ENCODE data around the gene RPTOR.
"Not testable (repeated sequence)": the region's sequence is repeated elsewhere in the genome, so short reads cannot be mapped to it uniquely, and the experiment has no call there.

RPTOR gene

DNA sequence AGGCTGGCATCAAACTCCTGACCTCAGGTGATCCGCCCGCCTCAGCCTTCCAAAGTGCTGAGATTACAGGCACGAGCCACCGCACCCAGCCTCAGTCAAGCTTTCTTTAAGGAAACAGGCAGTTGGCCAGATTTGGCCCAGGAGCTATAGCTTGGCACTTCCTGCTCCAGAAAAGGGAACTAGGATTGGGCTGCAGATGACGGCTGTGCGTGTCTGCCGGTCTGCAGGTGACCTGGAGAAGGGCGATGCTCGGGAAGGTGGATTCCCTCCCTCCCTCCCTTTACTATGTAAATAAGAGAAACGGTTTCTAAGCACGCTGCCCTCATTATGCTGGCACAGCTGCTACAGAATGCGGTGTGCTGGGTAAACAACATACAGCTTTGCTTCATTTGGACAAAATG, 215.9 kb downstream of the RPTOR start:
- Histone ChIP-seq H3K36me3 (ENCODE audit: control insufficient read depth in 1 of 2, insufficient read depth in 2 of 2, low read length in 2 of 2) (peaks cover 0 to 14% of the 10 kb centered on the region in 2 donors), H3K9me3 (ENCODE audit: control insufficient read depth in 1 of 2, low read length in 2 of 2) (no peaks in the 10 kb centered on the region), H3K4me3 (ENCODE audit: low read depth in 1 of 2, low read length in 2 of 2) (no peak overlapping the region), H3K9ac (ENCODE audit: low read depth in 1 of 2, low read length in 2 of 2) (no peak overlapping the region), H3K27me3 (ENCODE audit: control insufficient read depth in 1 of 2, insufficient read depth in 2 of 2, low read length in 2 of 2) (no peaks in the 10 kb centered on the region), H3K27ac (ENCODE audit: low read depth, low read length) (no peak overlapping the region), H3K4me1 (ENCODE audit: control insufficient read depth in 1 of 2, insufficient read depth in 2 of 2, low read length in 2 of 2) (peaks cover 9 to 17% of the 10 kb centered on the region in 2 donors)

DNA sequence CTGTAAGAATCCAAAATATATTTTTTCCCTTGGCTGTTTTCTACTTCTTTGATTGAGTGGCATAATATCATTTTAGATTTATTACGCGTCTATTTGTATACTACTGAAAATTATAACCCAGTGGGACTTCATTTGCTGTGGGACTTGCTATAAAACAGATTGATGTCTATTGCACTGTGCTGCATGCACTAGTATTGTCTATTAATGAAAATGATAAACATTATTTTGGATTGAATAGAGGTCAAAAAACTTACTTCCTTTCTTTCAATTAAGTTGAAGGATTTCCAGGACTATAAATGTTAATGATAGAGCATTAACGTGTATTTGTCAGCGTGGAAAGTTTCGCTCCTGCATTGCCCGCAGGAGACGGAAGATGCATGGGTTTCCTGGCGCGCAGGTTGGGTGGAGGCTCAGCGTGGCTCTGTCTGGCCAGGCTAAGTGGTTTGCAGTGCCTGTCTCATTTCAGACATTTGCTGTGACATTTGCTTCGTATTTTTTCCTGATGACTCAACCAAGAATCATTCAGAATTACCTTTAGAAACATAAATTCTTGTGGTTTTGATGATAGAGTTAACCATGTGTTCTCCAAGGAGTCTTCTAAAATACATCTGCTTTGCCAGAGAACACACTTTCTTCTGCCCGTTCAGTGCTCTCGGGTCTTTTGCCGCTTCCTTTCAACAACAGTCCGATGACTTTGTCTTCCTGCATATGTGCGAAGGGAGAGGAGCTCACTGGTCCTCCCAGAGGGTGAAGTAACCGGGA, 216.7 kb downstream of the RPTOR start:
- H3K36me3 ChIP-seq (ENCODE audit: control insufficient read depth in 1 of 2, insufficient read depth in 2 of 2, low read length in 2 of 2): peaks cover 0 to 8% of the 10 kb centered on the region in 2 donors
- H3K9ac ChIP-seq (ENCODE audit: low read depth in 1 of 2, low read length in 2 of 2): no peak overlapping the region
- no peak overlapping the region for H3K27ac ChIP-seq (ENCODE audit: low read depth, low read length)
- no peaks in the 10 kb centered on the region for H3K27me3 ChIP-seq (ENCODE audit: control insufficient read depth in 1 of 2, insufficient read depth in 2 of 2, low read length in 2 of 2)
- no peaks in the 10 kb centered on the region for H3K9me3 ChIP-seq (ENCODE audit: control insufficient read depth in 1 of 2, low read length in 2 of 2)
- no peak overlapping the region for H3K4me3 ChIP-seq (ENCODE audit: low read depth in 1 of 2, low read length in 2 of 2)
- peaks cover 9 to 17% of the 10 kb centered on the region in 2 donors for H3K4me1 ChIP-seq (ENCODE audit: control insufficient read depth in 1 of 2, insufficient read depth in 2 of 2, low read length in 2 of 2)

DNA sequence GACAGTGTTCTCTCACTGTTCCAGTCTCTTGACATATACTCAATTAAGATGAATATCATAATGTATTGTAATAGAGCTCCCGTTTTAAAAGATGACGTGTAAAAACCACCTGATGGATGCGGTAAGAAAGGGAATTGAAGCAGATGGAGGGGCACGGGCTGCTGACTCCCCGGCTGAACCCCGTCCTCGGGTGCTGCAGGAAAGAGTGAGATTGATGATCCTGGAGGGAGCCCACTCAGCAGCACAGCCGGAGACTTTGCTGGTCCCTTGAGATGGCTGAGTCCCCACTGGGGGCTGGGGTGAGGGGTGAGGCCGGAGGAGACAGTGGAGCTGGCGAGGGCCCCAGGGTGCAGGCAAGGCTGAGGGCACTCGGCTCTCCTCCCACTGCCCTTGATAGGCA, 217.4 kb downstream of the RPTOR start:
- Histone ChIP-seq H3K4me3 (ENCODE audit: low read depth in 1 of 2, low read length in 2 of 2) (no peak overlapping the region), H3K9me3 (ENCODE audit: control insufficient read depth in 1 of 2, low read length in 2 of 2) (no peaks in the 10 kb centered on the region), H3K4me1 (ENCODE audit: control insufficient read depth in 1 of 2, insufficient read depth in 2 of 2, low read length in 2 of 2) (peaks cover 9 to 17% of the 10 kb centered on the region in 2 donors), H3K27ac (ENCODE audit: low read depth, low read length) (no peak overlapping the region), H3K9ac (ENCODE audit: low read depth in 1 of 2, low read length in 2 of 2) (no peak overlapping the region), H3K27me3 (ENCODE audit: control insufficient read depth in 1 of 2, insufficient read depth in 2 of 2, low read length in 2 of 2) (no peaks in the 10 kb centered on the region), H3K36me3 (ENCODE audit: control insufficient read depth in 1 of 2, insufficient read depth in 2 of 2, low read length in 2 of 2) (peaks cover 0 to 2% of the 10 kb centered on the region in 2 donors)

DNA sequence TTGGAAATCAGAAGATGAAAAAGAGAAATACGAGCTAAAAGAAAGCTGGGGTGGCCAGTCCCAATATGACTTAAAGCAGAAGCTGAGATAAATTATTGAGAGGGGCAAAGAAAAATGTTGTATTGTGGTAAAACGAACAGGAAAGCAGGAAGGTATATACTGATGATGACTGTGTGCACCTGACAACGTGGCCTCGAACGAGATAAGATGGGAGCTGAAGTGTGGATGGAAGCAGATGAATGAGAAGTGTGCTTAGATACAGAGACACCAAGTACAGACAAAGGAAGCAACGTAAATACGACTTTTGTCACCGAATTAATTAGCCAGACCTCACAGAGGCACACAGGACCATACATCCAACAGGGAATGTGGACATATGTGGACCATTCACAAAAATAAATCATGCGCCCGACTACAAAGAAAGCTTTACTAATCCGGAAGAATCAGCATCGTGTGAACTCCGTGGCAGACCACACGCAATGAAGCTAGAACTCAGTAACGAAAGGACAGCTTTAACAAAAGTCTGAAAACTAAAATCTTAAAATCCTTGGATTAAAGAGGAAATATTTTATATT, 218.7 kb downstream of the RPTOR start:
- Histone ChIP-seq H3K4me1 (ENCODE audit: control insufficient read depth in 1 of 2, insufficient read depth in 2 of 2, low read length in 2 of 2) (peaks cover 9 to 17% of the 10 kb centered on the region in 2 donors), H3K27ac (ENCODE audit: low read depth, low read length) (no peak overlapping the region), H3K27me3 (ENCODE audit: control insufficient read depth in 1 of 2, insufficient read depth in 2 of 2, low read length in 2 of 2) (no peaks in the 10 kb centered on the region), H3K4me3 (ENCODE audit: low read depth in 1 of 2, low read length in 2 of 2) (no peak overlapping the region), H3K9me3 (ENCODE audit: control insufficient read depth in 1 of 2, low read length in 2 of 2) (no peaks in the 10 kb centered on the region), H3K36me3 (ENCODE audit: control insufficient read depth in 1 of 2, insufficient read depth in 2 of 2, low read length in 2 of 2) (no peaks in the 10 kb centered on the region), H3K9ac (ENCODE audit: low read depth in 1 of 2, low read length in 2 of 2) (no peak overlapping the region)

DNA sequence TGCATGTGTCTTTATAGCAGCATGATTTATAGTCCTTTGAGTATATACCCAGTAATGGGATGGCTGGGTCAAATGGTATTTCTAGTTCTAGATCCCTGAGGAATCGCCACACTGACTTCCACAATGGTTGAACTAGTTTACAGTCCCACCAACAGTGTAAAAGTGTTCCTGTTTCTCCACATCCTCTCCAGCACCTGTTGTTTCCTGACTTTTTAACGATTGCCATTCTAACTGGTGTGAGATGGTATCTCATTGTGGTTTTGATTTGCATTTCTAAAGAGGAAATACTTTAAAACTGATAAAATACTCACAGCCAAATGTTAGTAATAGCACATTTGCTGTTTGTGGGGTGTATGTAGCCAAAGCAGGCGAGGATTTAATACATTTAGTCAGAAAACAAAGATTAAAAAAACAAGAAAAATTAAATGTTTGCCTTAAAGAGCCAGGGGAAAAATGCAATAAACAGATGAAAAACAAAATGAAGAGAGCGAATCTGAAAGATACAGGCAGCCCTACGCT, 220.0 kb downstream of the RPTOR start:
- not testable (repeated sequence) for H3K27ac ChIP-seq (ENCODE audit: low read depth, low read length); H3K36me3 ChIP-seq (ENCODE audit: control insufficient read depth in 1 of 2, insufficient read depth in 2 of 2, low read length in 2 of 2); H3K9ac ChIP-seq (ENCODE audit: low read depth in 1 of 2, low read length in 2 of 2); H3K4me3 ChIP-seq (ENCODE audit: low read depth in 1 of 2, low read length in 2 of 2); H3K9me3 ChIP-seq (ENCODE audit: control insufficient read depth in 1 of 2, low read length in 2 of 2); H3K27me3 ChIP-seq (ENCODE audit: control insufficient read depth in 1 of 2, insufficient read depth in 2 of 2, low read length in 2 of 2)
- peaks cover 5 to 11% of the 10 kb centered on the region in 2 donors for H3K4me1 ChIP-seq (ENCODE audit: control insufficient read depth in 1 of 2, insufficient read depth in 2 of 2, low read length in 2 of 2)

- Histone ChIP-seq H3K36me3 (ENCODE audit: control insufficient read depth in 1 of 2, insufficient read depth in 2 of 2, low read length in 2 of 2) (peaks cover 0 to 10% of the 10 kb centered on the region in 2 donors), H3K9me3 (ENCODE audit: control insufficient read depth in 1 of 2, low read length in 2 of 2) (no peaks in the 10 kb centered on the region), H3K4me1 (ENCODE audit: control insufficient read depth in 1 of 2, insufficient read depth in 2 of 2, low read length in 2 of 2) (peaks cover 4 to 7% of the 10 kb centered on the region in 2 donors), H3K4me3 (ENCODE audit: low read depth in 1 of 2, low read length in 2 of 2) (no peak overlapping the region), H3K9ac (ENCODE audit: low read depth in 1 of 2, low read length in 2 of 2) (no peak overlapping the region), H3K27ac (ENCODE audit: low read depth, low read length) (no peak overlapping the region), H3K27me3 (ENCODE audit: control insufficient read depth in 1 of 2, insufficient read depth in 2 of 2, low read length in 2 of 2) (no peaks in the 10 kb centered on the region)
Measured at GRCh38 chr17:80765241-80765961, 220.8 kb downstream of the RPTOR start.

GRCh38 chr17:80766290-80766855, 221.7 kb downstream of the RPTOR start:
- no peak overlapping the region for H3K4me3 ChIP-seq (ENCODE audit: low read depth in 1 of 2, low read length in 2 of 2)
- H3K27me3 ChIP-seq (ENCODE audit: control insufficient read depth in 1 of 2, insufficient read depth in 2 of 2, low read length in 2 of 2): no peaks in the 10 kb centered on the region
- no peaks in the 10 kb centered on the region for H3K4me1 ChIP-seq (ENCODE audit: control insufficient read depth in 1 of 2, insufficient read depth in 2 of 2, low read length in 2 of 2)
- no peak overlapping the region for H3K27ac ChIP-seq (ENCODE audit: low read depth, low read length)
- no peaks in the 10 kb centered on the region for H3K9me3 ChIP-seq (ENCODE audit: control insufficient read depth in 1 of 2, low read length in 2 of 2)
- peaks cover 0 to 13% of the 10 kb centered on the region in 2 donors for H3K36me3 ChIP-seq (ENCODE audit: control insufficient read depth in 1 of 2, insufficient read depth in 2 of 2, low read length in 2 of 2)
- H3K9ac ChIP-seq (ENCODE audit: low read depth in 1 of 2, low read length in 2 of 2): no peak overlapping the region

- peaks cover 0 to 13% of the 10 kb centered on the region in 2 donors for H3K36me3 ChIP-seq (ENCODE audit: control insufficient read depth in 1 of 2, insufficient read depth in 2 of 2, low read length in 2 of 2)
- no peak overlapping the region for H3K27ac ChIP-seq (ENCODE audit: low read depth, low read length)
- H3K4me1 ChIP-seq (ENCODE audit: control insufficient read depth in 1 of 2, insufficient read depth in 2 of 2, low read length in 2 of 2): no peaks in the 10 kb centered on the region
- H3K9ac ChIP-seq (ENCODE audit: low read depth in 1 of 2, low read length in 2 of 2): no peak overlapping the region
- H3K27me3 ChIP-seq (ENCODE audit: control insufficient read depth in 1 of 2, insufficient read depth in 2 of 2, low read length in 2 of 2): no peaks in the 10 kb centered on the region
- H3K9me3 ChIP-seq (ENCODE audit: control insufficient read depth in 1 of 2, low read length in 2 of 2): no peaks in the 10 kb centered on the region
- H3K4me3 ChIP-seq (ENCODE audit: low read depth in 1 of 2, low read length in 2 of 2): no peak overlapping the region
Measured at GRCh38 chr17:80768389-80768788, 223.8 kb downstream of the RPTOR start.

DNA sequence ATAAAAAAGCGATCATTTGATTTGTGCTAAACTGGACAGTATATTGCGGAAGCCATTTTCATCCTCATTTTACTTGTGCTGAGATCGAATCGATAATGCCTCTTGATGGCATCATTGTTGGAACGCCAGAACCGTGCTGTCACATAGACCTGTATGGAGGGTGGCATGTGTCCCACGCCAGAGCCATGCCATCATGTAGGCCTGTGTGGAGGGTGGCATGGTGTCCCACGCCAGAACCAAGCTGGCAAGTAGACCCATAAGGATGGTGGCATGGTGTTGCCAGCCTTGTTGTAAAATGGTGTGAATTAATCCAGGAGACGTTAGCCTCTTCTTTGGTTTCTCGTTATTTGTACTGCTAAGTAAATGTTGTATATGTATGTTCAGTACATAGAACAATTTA, 224.3 kb downstream of the RPTOR start:
- Histone ChIP-seq H3K4me3 (ENCODE audit: low read depth in 1 of 2, low read length in 2 of 2) (no peak overlapping the region), H3K4me1 (ENCODE audit: control insufficient read depth in 1 of 2, insufficient read depth in 2 of 2, low read length in 2 of 2) (no peaks in the 10 kb centered on the region), H3K27ac (ENCODE audit: low read depth, low read length) (no peak overlapping the region), H3K9me3 (ENCODE audit: control insufficient read depth in 1 of 2, low read length in 2 of 2) (no peaks in the 10 kb centered on the region), H3K36me3 (ENCODE audit: control insufficient read depth in 1 of 2, insufficient read depth in 2 of 2, low read length in 2 of 2) (peaks cover 0 to 13% of the 10 kb centered on the region in 2 donors), H3K27me3 (ENCODE audit: control insufficient read depth in 1 of 2, insufficient read depth in 2 of 2, low read length in 2 of 2) (no peaks in the 10 kb centered on the region), H3K9ac (ENCODE audit: low read depth in 1 of 2, low read length in 2 of 2) (no peak overlapping the region)

GRCh38 chr17:80769516-80769915, 224.9 kb downstream of the RPTOR start:
- Histone ChIP-seq H3K9me3 (ENCODE audit: control insufficient read depth in 1 of 2, low read length in 2 of 2) (no peaks in the 10 kb centered on the region), H3K27me3 (ENCODE audit: control insufficient read depth in 1 of 2, insufficient read depth in 2 of 2, low read length in 2 of 2) (no peaks in the 10 kb centered on the region), H3K4me3 (ENCODE audit: low read depth in 1 of 2, low read length in 2 of 2) (no peak overlapping the region), H3K27ac (ENCODE audit: low read depth, low read length) (no peak overlapping the region), H3K36me3 (ENCODE audit: control insufficient read depth in 1 of 2, insufficient read depth in 2 of 2, low read length in 2 of 2) (peaks cover 0 to 13% of the 10 kb centered on the region in 2 donors), H3K9ac (ENCODE audit: low read depth in 1 of 2, low read length in 2 of 2) (no peak overlapping the region), H3K4me1 (ENCODE audit: control insufficient read depth in 1 of 2, insufficient read depth in 2 of 2, low read length in 2 of 2) (no peaks in the 10 kb centered on the region)
